Activated T-cell treated with anti-CD3 and anti-CD28 coated beads, Interleukin-2, amount 50 U/mL, for 72 hours (primary cell): Measurements from ENCODE around the gene SLC34A3. TPM values are rescaled to one million over a fixed set of nuclear protein-coding genes. Genes with fewer than 3 reads are reported as not detected.

Source experiments
- ATAC-seq, 2 donors: fragments of 150-1000 bp; cut with Tn5 transposase; replicated peaks in 1 of 2; 2 replicates each; pipeline ENCODE4 v1.10.0; 2021; ENCODE audit warnings: moderate library complexity in 2 of 2, mild to moderate bottlenecking in 1 of 2
- DNase-seq, 2 donors: peaks; one replicate each; pipeline ENCODE4 v3.0.0; 2021 to 2022; ENCODE audit warnings: mixed read lengths in 1 of 2
- H3K27ac Mint-ChIP-seq: one replicate; pipeline ENCODE4 v1.8.0; 2022; ENCODE audit warnings: mild to moderate bottlenecking, moderate library complexity, mixed read lengths
- H3K27me3 Mint-ChIP-seq: one replicate; pipeline ENCODE4 v1.8.0; 2022; ENCODE audit warnings: low read depth, mixed read lengths
- H3K36me3 Mint-ChIP-seq, 2 donors: one replicate each; pipeline ENCODE4 v1.8.0; 2022; ENCODE audit warnings: mixed read lengths in 2 of 2, mild to moderate bottlenecking in 1 of 2; ENCODE audit not compliant: insufficient read depth in 2 of 2
- H3K4me1 Mint-ChIP-seq: one replicate; pipeline ENCODE4 v1.8.0; 2022; ENCODE audit warnings: low read depth, mixed read lengths
- H3K4me3 Mint-ChIP-seq, 2 donors: one replicate each; pipeline ENCODE4 v1.8.0; 2022; ENCODE audit warnings: mild to moderate bottlenecking in 2 of 2, mixed read lengths in 2 of 2, moderate library complexity in 2 of 2
- H3K9me3 Mint-ChIP-seq, 2 donors: one replicate each; pipeline ENCODE4 v1.8.0; 2022; ENCODE audit warnings: mixed read lengths in 2 of 2
- total RNA-seq, 2 donors: library from RNA; stranded (reverse); gene quantifications; one replicate each; pipeline ENCODE4 v1.2.3, GENCODE V29; 2022

SLC34A3 gene
- total RNA-seq, 2 donors from 2014 or later = 0.12 to 0.14 TPM

- Mint-ChIP-seq H3K9me3 (no peaks in the 10 kb centered on the region), H3K27me3 (peaks cover 6% of the 10 kb centered on the region), H3K36me3 (no peaks in the 10 kb centered on the region), H3K27ac (no peak within 1 kb of the TSS), H3K4me3 (peak within 1 kb of the TSS; percentile 88 to 89), H3K4me1 (peaks cover 10% of the 10 kb centered on the region)
- ATAC-seq (peak in 1 of 2 donors; percentile 20), DNase-seq (peak; percentile 48 to 50)
Observed at GRCh38 chr9:137224830-137225694, 5.6 kb upstream of the SLC34A3 start, which contains the start of gene CYSRT1. Gene CYSRT1 (plus strand): TSS chr9:137225174. CDS start chr9:137225622, 448 bp downstream.

GRCh38 chr9:137225699-137226331, 4.9 kb upstream of the SLC34A3 start:
- Mint-ChIP-seq H3K4me1 (peaks cover 10% of the 10 kb centered on the region), H3K27ac (no peak overlapping the region), H3K9me3 (no peaks in the 10 kb centered on the region), H3K36me3 (no peaks in the 10 kb centered on the region), H3K27me3 (peaks cover 6% of the 10 kb centered on the region), H3K4me3 (no peak overlapping the region)
- ATAC-seq = no peak
- no peak for DNase-seq

GRCh38 chr9:137226338-137227053, 4.2 kb upstream of the SLC34A3 start:
- Mint-ChIP-seq H3K4me1 (peaks cover 10% of the 10 kb centered on the region), H3K27ac (no peak overlapping the region), H3K27me3 (peaks cover 6% of the 10 kb centered on the region), H3K4me3 (no peak overlapping the region), H3K9me3 (no peaks in the 10 kb centered on the region), H3K36me3 (no peaks in the 10 kb centered on the region)
- no peak for DNase-seq
- no peak for ATAC-seq

GRCh38 chr9:137227054-137227852, 3.4 kb upstream of the SLC34A3 start, which contains the start of gene RNF224:
Gene RNF224 (plus strand): TSS chr9:137227502. CDS start chr9:137228336, 834 bp downstream.
- ATAC-seq (peak; percentile 48 to 53), DNase-seq (peak; percentile 88 to 89)
- peaks cover 6% of the 10 kb centered on the region for H3K27me3 Mint-ChIP-seq
- peaks cover 10% of the 10 kb centered on the region for H3K4me1 Mint-ChIP-seq
- H3K4me3 Mint-ChIP-seq = no peak within 1 kb of the TSS
- no peaks in the 10 kb centered on the region for H3K9me3 Mint-ChIP-seq
- no peaks in the 10 kb centered on the region for H3K36me3 Mint-ChIP-seq
- no peak within 1 kb of the TSS for H3K27ac Mint-ChIP-seq

GRCh38 chr9:137227853-137228505, 2.7 kb upstream of the SLC34A3 start:
- Mint-ChIP-seq H3K4me3 (no peak overlapping the region), H3K4me1 (peaks cover 8% of the 10 kb centered on the region), H3K36me3 (no peaks in the 10 kb centered on the region), H3K9me3 (no peaks in the 10 kb centered on the region), H3K27me3 (peaks cover 6% of the 10 kb centered on the region), H3K27ac (no peak overlapping the region)
- ATAC-seq (no peak), DNase-seq (no peak)

GRCh38 chr9:137228506-137228967, 2.2 kb upstream of the SLC34A3 start:
- no peak for DNase-seq
- ATAC-seq = no peak
- Mint-ChIP-seq H3K27ac (no peak overlapping the region), H3K4me1 (peaks cover 6% of the 10 kb centered on the region), H3K4me3 (no peak overlapping the region), H3K27me3 (peaks cover 6% of the 10 kb centered on the region), H3K9me3 (no peaks in the 10 kb centered on the region), H3K36me3 (no peaks in the 10 kb centered on the region)

- Mint-ChIP-seq H3K27me3 (peaks cover 6% of the 10 kb centered on the region), H3K4me3 (no peak overlapping the region), H3K9me3 (no peaks in the 10 kb centered on the region), H3K4me1 (peaks cover 6% of the 10 kb centered on the region), H3K36me3 (no peaks in the 10 kb centered on the region), H3K27ac (no peak overlapping the region)
- DNase-seq (no peak), ATAC-seq (no peak)
Observed at GRCh38 chr9:137228968-137229896, 1.5 kb upstream of the SLC34A3 start.

GRCh38 chr9:137229903-137230704, 597 bp upstream of the SLC34A3 start:
- H3K27me3 Mint-ChIP-seq = peaks cover 6% of the 10 kb centered on the region
- ATAC-seq (no peak), DNase-seq (no peak)
- peaks cover 6% of the 10 kb centered on the region for H3K4me1 Mint-ChIP-seq
- H3K27ac Mint-ChIP-seq = no peak overlapping the region
- no peak overlapping the region for H3K4me3 Mint-ChIP-seq
- H3K36me3 Mint-ChIP-seq = no peaks in the 10 kb centered on the region
- H3K9me3 Mint-ChIP-seq = no peaks in the 10 kb centered on the region

GRCh38 chr9:137231372-137232039, 805 bp downstream of the SLC34A3 start:
- H3K9me3 Mint-ChIP-seq = no peaks in the 10 kb centered on the region
- no peak overlapping the region for H3K27ac Mint-ChIP-seq
- no peaks in the 10 kb centered on the region for H3K36me3 Mint-ChIP-seq
- no peak for DNase-seq
- peaks cover 6% of the 10 kb centered on the region for H3K4me1 Mint-ChIP-seq
- no peak for ATAC-seq
- H3K27me3 Mint-ChIP-seq = peaks cover 6% of the 10 kb centered on the region
- no peak overlapping the region for H3K4me3 Mint-ChIP-seq

GRCh38 chr9:137232101-137232500, 1.4 kb downstream of the SLC34A3 start:
- Mint-ChIP-seq H3K9me3 (no peaks in the 10 kb centered on the region), H3K27me3 (peaks cover 6% of the 10 kb centered on the region), H3K4me1 (peaks cover 6% of the 10 kb centered on the region), H3K27ac (no peak overlapping the region), H3K36me3 (no peaks in the 10 kb centered on the region), H3K4me3 (no peak overlapping the region)
- DNase-seq (no peak), ATAC-seq (no peak)
